Activated T-cell treated with anti-CD3 and anti-CD28 coated beads for 48 hours (primary cell): ENCODE measurements around the gene ACACA.

Experiments
- DNase-seq: peaks from one replicate; pipeline ENCODE4 v3.0.0-alpha.2; 2020; ENCODE audit warnings: low read depth

The ACACA gene

DNA sequence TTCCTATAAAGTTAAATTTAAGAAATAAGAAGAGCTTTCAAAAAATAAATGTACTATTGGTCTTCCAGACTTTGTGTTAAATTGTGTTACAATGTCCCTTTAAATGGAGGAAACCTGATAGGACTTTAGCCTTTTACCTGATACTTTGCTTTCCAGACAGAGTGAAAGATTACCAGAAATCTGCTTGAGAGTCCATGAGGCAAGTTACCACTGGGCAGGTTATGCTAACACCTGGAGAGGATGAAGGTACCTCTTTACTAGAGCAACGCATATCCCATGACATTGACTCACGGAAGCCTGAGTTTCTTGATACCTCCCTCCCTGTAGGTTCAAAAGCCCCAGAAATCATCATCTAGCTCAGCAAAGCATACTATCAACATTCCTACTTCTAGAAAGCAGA, 174.7 kb downstream of the ACACA start:
- DNase-seq, result no peak

DNA sequence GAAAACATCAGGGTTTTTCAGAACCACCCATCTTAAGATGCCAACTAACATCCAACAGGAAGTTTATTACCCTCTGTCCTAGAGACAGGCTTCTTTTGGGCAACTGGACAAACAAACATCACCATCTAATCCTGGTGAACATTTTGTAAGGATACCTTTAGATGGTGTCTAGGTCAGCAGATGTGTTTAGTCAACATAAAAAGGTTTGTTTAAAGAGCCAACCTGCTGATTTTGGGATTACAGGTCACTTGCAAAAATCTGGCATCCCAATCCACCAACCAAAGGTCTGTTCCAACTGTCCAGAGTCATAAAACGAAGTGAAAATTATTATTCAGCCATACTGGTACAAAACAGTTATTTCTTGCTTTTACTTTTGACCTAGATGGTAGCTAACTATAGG, 176.0 kb downstream of the ACACA start:
- DNase-seq, result no peak

GRCh38 chr17:37225465-37225864, 181.2 kb downstream of the ACACA start:
- no peak for DNase-seq

DNA sequence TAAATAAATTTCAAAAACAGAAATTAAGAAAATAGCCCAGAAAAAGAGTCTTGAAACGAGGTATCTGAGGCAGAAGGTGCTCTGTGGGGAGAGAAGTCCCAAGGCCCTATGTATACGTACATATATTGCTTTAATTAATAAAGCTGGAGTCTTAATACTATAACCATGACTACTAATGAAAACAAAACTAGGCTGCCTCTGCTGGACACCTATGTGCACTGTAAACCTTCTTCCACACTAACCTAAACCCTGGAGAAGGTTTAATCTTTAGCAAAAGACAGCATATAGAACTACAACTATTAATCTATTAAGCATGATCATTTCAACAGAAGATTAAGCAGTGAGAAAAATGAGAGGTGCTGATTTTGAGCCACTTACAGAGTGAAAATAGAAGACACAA, 184.8 kb downstream of the ACACA start:
- no peak for DNase-seq

DNA sequence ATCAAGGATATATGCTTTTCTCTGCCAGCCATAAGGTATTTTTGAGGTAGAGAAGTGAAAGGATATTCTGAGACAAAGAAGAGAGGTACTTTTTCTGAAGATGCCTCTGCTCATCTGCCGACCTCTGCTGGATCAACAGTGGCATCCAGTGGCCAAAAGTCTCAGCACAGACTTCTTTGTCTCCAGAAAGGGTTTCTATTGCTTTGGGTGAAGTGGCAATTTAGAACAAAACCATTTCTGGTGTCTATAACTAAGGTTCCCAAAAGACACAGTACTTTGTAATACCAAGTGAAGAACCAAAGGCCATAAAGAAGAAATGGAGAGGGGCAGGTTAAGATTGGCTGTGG, 186.1 kb downstream of the ACACA start:
- no peak for DNase-seq

- no peak for DNase-seq
These were observed 186.6 kb downstream of the ACACA start for GRCh38 chr17:37219876-37220606.

GRCh38 chr17:37218849-37219248, 187.8 kb downstream of the ACACA start:
- DNase-seq, result no peak

DNA sequence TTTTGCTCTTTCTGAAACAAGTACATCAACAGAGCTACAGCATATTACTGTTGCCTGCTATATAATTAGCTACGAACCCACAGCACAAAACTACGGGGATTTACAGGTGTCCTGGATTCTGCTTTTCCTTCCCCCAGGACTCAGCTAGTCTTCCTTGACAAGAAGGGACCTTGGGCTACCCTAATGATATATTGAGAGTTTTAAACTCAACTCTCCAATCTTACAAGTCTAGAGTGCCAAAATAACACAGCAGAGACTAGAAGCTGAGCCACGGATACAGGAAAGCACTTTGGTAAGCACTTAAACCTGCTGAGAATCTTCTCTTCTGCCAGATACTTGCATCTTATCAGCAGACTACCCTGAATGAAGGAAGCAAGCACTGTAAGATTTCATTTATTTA, 192.2 kb downstream of the ACACA start:
- DNase-seq, result no peak

GRCh38 chr17:37213927-37214326, 192.7 kb downstream of the ACACA start:
- no peak for DNase-seq

DNA sequence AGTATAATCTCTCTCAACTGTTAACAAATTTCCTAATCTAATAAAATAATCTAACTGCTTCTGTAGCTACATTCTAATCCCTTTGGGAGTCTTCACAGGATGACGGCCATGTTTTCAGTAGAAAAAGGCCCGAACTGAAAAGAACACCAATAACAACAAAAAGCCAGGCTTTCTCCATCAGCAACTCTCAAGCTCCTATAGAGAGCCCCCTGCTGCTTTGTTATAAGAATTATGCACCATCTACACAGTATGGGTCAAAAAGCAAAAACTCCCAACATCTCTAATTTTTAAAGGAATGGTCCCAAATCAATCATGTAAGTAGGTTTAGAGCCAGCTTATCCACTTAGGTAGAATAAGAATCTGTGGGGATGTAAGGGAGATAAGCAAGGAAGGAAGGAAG, 194.5 kb downstream of the ACACA start:
- DNase-seq, result no peak

DNA sequence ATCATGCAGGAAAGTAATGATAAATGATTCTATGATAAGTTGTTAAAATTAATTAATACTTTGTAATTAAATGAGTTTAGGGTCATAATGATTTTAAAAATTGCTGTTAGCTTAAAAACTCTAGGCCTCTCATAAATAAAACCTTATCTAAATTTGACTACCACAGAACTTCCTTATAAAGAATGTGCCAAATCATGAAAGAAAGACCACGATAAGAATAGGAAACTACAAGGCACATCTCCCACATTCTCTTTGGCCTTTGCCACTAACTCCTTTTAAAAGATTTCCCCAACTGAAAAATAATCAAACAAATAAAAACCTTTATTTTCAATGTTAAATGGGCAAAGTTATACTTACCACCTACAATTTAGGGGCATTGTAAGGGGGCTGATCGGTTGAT, 195.5 kb downstream of the ACACA start:
- DNase-seq, result no peak

DNA sequence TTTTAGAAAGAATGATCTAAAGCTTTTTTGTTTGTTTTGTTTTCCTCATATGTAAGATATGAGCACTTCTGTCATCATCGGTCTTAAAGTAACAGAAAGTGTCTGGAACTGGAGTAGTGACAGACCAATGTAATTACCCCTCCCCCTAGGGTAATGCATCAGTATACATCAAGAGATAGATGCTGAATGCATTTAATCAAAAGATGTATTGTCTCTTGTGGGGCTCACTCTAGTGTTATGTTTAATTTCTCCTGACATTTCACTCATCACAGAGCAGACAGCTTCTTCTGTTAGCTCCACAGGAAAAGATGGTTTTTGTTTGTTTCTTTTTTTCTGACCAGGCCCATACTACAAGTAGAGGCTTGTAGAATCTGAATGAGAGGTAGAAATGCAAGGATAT, 199.5 kb downstream of the ACACA start:
- DNase-seq, result no peak

DNA sequence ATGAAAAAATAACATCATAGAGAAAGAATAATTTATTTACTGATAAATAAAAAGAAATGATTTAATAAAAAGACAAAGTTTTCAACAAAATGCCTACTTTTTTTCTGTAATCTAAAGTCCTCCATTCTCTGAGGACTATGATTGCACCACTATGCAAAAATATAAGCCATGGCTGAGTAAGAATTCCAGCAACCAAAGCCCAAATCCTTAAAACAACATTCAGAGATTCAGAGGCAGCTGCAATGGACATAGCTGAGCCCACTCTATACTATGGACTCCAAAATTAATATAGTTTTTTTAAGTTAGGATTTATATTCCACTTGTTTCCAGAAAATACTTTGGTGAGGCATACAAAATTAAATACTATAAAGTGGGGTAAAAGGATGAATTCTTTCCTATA, 200.3 kb downstream of the ACACA start:
- no peak for DNase-seq

- no peak for DNase-seq
These were observed 206.1 kb downstream of the ACACA start for GRCh38 chr17:37200497-37200896.

DNA sequence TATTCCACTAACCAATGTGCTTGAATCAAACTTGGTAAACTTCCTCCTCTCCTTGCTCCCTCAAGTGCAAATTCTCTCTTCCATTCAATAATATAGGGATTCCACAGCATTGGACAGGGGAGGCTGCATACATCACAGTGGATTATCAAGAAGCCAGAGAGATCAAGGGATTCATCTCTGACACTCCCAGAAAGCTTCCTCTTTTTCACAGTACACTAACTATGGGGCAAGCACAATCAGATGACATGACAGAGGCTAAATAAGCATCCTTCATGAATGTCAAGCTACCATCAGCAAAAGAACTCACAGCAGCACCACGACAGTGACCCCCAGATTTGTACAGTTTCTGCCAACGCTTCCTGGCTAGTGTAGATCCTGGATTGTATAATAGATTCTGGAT, 209.3 kb downstream of the ACACA start:
- DNase-seq, result no peak

GRCh38 chr17:37194208-37194607, 212.4 kb downstream of the ACACA start:
- no peak for DNase-seq

GRCh38 chr17:37191219-37191618, 215.4 kb downstream of the ACACA start:
- DNase-seq, result no peak

GRCh38 chr17:37190493-37190892, 216.1 kb downstream of the ACACA start:
- DNase-seq, result no peak

DNA sequence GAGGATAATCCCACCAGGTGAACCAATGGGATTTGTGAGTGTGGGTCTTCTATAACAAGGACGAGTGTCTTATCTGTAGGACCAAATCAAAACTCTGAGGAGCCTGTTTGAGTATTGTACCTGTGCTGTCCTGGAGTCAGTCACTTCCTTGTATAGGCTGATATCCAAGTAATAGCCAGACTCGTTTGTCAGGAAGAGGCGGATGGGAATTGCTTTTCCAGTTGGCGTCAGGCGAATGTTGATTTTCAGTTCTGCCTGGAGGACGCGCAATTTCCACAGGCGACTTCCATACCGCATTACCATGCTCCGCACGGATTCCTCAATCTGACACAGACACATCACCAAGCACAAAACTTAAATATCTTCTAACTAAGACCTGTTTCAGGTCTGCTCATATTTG, 218.5 kb downstream of the ACACA start:
- DNase-seq, result no peak

DNA sequence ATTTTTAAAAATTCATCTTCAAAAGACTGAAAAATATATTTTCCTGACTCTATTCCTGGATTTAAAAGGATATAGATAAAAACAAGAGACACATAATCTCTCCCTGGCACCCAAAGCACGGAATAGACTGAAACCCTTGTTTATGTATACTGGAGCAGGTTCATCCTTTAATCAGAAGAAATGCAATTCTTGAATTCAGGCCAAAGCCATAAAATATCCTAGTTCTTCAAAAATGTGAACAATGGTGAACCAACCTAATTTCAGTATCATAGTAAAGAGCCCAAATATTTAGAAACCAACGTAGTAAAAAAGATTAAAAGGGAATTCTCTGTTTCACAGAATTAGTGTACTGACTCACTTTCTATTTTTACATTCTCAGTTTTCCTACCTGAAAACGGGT, 219.4 kb downstream of the ACACA start:
- DNase-seq, result no peak

- no peak for DNase-seq
These were observed 223.7 kb downstream of the ACACA start for GRCh38 chr17:37182786-37183465.

DNA sequence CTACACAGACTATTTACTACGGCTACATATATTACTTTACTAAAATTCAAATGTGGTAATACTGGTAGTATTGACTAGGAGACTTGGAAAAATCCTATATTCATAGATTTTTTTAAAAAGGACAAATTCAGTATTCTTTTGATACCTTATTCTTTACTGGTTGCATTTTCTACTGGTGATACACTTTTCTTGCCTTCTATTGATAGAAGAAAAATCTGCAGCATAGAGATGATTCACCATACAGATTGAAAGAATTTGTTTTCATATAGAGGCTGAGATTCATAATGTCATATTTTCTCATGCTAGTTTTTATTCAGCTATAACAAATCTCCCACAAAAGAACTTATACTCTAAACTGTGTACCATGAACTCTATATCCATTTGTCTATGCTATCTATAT, 226.3 kb downstream of the ACACA start:
- DNase-seq, result no peak

DNA sequence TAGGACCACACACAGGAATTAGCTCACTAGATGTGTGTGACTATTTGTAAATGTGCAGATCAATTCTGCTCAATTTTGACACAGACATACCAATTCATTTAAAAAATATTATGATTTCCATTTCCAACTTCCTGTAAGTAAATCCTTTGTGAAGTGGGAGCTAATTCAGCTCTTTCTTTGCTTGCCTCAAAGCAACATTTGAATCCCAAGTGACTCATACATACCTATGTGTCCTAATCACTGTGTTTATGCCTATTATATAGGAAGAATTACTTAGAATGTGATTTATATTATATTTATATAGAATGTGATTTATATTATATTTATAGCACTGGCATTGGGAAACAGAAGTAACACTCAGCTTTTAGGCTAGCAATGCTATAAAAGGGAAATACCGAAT, 226.7 kb downstream of the ACACA start:
- no peak for DNase-seq

DNA sequence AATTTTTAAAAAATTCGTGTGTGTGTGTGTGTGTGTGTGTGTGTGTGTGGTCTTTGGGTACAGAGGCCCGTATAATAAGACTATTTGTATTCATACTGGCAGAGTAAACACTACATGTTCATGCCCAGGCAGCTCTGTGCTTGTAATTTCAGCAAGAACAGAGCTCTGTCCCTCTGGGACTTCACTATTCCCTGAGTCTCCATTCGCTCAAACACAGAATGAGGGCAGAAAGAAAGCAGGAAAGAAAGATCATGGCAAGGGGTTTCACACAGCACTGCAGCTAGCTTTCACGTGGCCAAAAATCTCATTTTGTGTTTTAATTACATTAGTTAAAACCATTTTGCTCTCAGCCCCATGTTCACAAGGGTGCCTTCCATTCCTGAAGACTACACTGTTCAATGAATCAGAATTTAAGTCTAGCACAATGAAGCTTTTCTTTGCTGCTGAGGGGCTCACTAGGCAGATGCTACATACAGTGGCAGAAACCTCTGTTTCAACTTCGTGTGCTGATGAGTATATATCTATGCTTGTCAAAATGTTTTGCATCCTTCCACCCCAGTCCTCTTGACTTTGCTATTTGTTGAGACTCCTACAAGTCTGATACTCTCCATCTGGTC, 229.3 kb downstream of the ACACA start:
- no peak for DNase-seq
